HepG2 (cell line): ENCODE results near the gene MFGE8. TPM values are rescaled to one million over a fixed set of nuclear protein-coding genes. Genes with fewer than 3 reads are reported as not detected.

Experiments
- DPF2 ChIP-seq: sonication (generic); formaldehyde crosslinking; IDR thresholded peaks from 2 replicates; pipeline ENCODE4 v1.4.0; 2020; ENCODE audit warnings: mild to moderate bottlenecking, low read depth, missing genetic modification reagents, borderline replicate concordance
- EEA1 ChIP-seq: sonication (generic); formaldehyde crosslinking; IDR thresholded peaks from 2 replicates; pipeline ENCODE4 v1.5.1; 2020; ENCODE audit warnings: mild to moderate bottlenecking, missing genetic modification reagents, borderline replicate concordance
- HMGA1 ChIP-seq: sonication (generic); formaldehyde crosslinking; conservative IDR thresholded peaks from 2 replicates; pipeline ENCODE4 v1.4.0; 2020; ENCODE audit warnings: missing genetic modification reagents
- KDM1A ChIP-seq: IDR thresholded peaks from 2 replicates; pipeline ENCODE4 v1.6.1; 2016; ENCODE audit warnings: missing compliant biosample characterization
- RAD21 ChIP-seq: fragments of 450-650 bp; formaldehyde crosslinking; IDR thresholded peaks from 2 replicates; pipeline ENCODE4 v1.5.0; 2020; ENCODE audit warnings: mild to moderate bottlenecking
- ZBTB20 ChIP-seq: sonication (generic); formaldehyde crosslinking; IDR thresholded peaks from 2 replicates; pipeline ENCODE4 v1.8.1; 2023; ENCODE audit warnings: missing genetic modification reagents, low read depth, mild to moderate bottlenecking, borderline replicate concordance
- ZNF180 ChIP-seq: sonication (generic); formaldehyde crosslinking; IDR thresholded peaks from 2 replicates; pipeline ENCODE4 v1.4.0; 2020; ENCODE audit warnings: low read depth, missing genetic modification reagents, borderline replicate concordance
- ZNF350 ChIP-seq: sonication (generic); formaldehyde crosslinking; IDR thresholded peaks from 2 replicates; pipeline ENCODE4 v1.4.0; 2020; ENCODE audit warnings: mild to moderate bottlenecking, low read depth, missing genetic modification reagents, borderline replicate concordance
- polyA plus RNA-seq, 8 experiments: library from polyadenylated mRNA; depleted of rRNA in 3 of 8; stranded (reverse) in 7 of 8; unstranded in 1 of 8; fragments of >200 nt; fragmentation: Illumina TruSeq in 4 of 8; extraction: Trizol in 4 of 8; gene quantifications; 2 replicates each; pipeline versions ENCODE4 v1.2.1 to v1.2.3, GENCODE V29; 2011 to 2016; ENCODE audit warnings: low read depth in 4 of 8, missing spikeins in 1 of 8, mixed read lengths in 1 of 8; ENCODE audit not compliant: insufficient read depth in 1 of 8
- total RNA-seq, 5 experiments: library from RNA; depleted of rRNA; stranded (reverse); fragments of >200 nt; fragmentation: Illumina TruSeq; extraction: Trizol; gene quantifications; 2 replicates each; pipeline ENCODE4 v1.2.3, GENCODE V29; 2016; ENCODE audit warnings: low read depth in 1 of 5
- TF ChIP-seq, protein P1 (sequence below): IDR thresholded peaks from 2 replicates; pipeline ENCODE4 v1.6.1; 2016; ENCODE audit warnings: low read depth, missing genetic modification reagents, missing compliant biosample characterization
- TF ChIP-seq, protein P2 (sequence below), 2 experiments: sonication (generic) in 1 of 2; formaldehyde crosslinking in 1 of 2; IDR thresholded peaks; 2 replicates each; pipeline versions ENCODE4 v1.4.0 to v1.6.1; 2018 to 2020; ENCODE audit warnings: missing genetic modification reagents in 2 of 2, borderline replicate concordance in 1 of 2, low read depth in 1 of 2, mild to moderate bottlenecking in 1 of 2, missing biosample characterization in 1 of 2
- TF ChIP-seq, protein P3 (sequence below): sonication (generic); formaldehyde crosslinking; IDR thresholded peaks from 2 replicates; pipeline ENCODE4 v1.4.0; 2020; ENCODE audit warnings: missing genetic modification reagents
- TF ChIP-seq, protein P4 (sequence below): sonication (generic); formaldehyde crosslinking; IDR thresholded peaks from 2 replicates; pipeline ENCODE4 v1.5.0; 2020; ENCODE audit warnings: missing genetic modification reagents
- TF ChIP-seq, protein P5 (sequence below): sonication (generic); formaldehyde crosslinking; IDR thresholded peaks from 2 replicates; pipeline ENCODE4 v1.9.0; 2021; ENCODE audit warnings: missing genetic modification reagents, borderline replicate concordance

The MFGE8 gene
- total and polyA plus RNA-seq, 2 of the 13 experiments (the other 11 are each of a cell fraction or from before 2014, with no cell fraction given) = 3.4 to 22.1 TPM

DNA sequence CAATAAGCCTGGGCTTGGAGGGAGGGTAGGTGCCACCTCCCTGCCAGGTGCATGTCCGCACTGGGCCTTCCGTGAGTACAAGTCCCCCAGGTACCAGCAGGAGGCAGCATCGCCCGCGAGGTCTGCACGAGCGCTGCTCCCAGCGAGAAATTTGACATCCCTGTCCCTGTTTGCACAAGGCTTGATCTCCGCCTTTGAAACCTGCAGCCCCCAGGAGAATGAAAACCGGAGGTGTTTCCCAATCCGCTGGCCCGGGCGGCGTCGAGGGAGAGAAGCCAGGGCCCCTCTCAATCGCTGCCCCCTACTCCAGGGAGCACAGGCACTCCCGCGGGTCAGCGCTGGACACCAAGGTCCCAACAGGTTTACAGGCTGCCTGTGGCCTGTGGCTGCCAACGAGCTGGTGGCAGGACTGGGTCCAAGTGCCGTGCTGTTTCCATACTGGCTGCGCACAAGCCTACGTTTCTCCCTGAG lies 18.8 kb downstream of the MFGE8 start (continued):
- TF ChIP-seq, protein P1, sequence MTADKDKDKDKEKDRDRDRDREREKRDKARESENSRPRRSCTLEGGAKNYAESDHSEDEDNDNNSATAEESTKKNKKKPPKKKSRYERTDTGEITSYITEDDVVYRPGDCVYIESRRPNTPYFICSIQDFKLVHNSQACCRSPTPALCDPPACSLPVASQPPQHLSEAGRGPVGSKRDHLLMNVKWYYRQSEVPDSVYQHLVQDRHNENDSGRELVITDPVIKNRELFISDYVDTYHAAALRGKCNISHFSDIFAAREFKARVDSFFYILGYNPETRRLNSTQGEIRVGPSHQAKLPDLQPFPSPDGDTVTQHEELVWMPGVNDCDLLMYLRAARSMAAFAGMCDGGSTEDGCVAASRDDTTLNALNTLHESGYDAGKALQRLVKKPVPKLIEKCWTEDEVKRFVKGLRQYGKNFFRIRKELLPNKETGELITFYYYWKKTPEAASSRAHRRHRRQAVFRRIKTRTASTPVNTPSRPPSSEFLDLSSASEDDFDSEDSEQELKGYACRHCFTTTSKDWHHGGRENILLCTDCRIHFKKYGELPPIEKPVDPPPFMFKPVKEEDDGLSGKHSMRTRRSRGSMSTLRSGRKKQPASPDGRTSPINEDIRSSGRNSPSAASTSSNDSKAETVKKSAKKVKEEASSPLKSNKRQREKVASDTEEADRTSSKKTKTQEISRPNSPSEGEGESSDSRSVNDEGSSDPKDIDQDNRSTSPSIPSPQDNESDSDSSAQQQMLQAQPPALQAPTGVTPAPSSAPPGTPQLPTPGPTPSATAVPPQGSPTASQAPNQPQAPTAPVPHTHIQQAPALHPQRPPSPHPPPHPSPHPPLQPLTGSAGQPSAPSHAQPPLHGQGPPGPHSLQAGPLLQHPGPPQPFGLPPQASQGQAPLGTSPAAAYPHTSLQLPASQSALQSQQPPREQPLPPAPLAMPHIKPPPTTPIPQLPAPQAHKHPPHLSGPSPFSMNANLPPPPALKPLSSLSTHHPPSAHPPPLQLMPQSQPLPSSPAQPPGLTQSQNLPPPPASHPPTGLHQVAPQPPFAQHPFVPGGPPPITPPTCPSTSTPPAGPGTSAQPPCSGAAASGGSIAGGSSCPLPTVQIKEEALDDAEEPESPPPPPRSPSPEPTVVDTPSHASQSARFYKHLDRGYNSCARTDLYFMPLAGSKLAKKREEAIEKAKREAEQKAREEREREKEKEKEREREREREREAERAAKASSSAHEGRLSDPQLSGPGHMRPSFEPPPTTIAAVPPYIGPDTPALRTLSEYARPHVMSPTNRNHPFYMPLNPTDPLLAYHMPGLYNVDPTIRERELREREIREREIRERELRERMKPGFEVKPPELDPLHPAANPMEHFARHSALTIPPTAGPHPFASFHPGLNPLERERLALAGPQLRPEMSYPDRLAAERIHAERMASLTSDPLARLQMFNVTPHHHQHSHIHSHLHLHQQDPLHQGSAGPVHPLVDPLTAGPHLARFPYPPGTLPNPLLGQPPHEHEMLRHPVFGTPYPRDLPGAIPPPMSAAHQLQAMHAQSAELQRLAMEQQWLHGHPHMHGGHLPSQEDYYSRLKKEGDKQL (CRISPR knock-in tag) = no peak
- TF ChIP-seq EEA1 (CRISPR knock-in tag) (no peak), ZBTB20 (CRISPR knock-in tag) (no peak), HMGA1 (CRISPR knock-in tag) (no peak), ZNF180 (CRISPR knock-in tag) (no peak), RAD21 (CRISPR knock-in tag) (peak; percentile 50), KDM1A (CRISPR knock-in tag) (no peak), ZNF350 (CRISPR knock-in tag) (no peak), DPF2 (CRISPR knock-in tag) (no peak)
- TF ChIP-seq, protein P2, sequence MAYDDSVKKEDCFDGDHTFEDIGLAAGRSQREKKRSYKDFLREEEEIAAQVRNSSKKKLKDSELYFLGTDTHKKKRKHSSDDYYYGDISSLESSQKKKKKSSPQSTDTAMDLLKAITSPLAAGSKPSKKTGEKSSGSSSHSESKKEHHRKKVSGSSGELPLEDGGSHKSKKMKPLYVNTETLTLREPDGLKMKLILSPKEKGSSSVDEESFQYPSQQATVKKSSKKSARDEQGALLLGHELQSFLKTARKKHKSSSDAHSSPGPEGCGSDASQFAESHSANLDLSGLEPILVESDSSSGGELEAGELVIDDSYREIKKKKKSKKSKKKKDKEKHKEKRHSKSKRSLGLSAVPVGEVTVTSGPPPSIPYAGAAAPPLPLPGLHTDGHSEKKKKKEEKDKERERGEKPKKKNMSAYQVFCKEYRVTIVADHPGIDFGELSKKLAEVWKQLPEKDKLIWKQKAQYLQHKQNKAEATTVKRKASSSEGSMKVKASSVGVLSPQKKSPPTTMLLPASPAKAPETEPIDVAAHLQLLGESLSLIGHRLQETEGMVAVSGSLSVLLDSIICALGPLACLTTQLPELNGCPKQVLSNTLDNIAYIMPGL (CRISPR knock-in tag; IDR thresholded peaks at IDR 0.05; ENCODE audit: borderline replicate concordance in 1 of 2, low read depth in 1 of 2) = peak in 1 of 2 experiments; percentile 57; a peak in 1 of 4 replicates
- TF ChIP-seq, protein P3, sequence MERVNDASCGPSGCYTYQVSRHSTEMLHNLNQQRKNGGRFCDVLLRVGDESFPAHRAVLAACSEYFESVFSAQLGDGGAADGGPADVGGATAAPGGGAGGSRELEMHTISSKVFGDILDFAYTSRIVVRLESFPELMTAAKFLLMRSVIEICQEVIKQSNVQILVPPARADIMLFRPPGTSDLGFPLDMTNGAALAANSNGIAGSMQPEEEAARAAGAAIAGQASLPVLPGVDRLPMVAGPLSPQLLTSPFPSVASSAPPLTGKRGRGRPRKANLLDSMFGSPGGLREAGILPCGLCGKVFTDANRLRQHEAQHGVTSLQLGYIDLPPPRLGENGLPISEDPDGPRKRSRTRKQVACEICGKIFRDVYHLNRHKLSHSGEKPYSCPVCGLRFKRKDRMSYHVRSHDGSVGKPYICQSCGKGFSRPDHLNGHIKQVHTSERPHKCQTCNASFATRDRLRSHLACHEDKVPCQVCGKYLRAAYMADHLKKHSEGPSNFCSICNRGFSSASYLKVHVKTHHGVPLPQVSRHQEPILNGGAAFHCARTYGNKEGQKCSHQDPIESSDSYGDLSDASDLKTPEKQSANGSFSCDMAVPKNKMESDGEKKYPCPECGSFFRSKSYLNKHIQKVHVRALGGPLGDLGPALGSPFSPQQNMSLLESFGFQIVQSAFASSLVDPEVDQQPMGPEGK (CRISPR knock-in tag) = peak; percentile 37
- TF ChIP-seq, protein P4, sequence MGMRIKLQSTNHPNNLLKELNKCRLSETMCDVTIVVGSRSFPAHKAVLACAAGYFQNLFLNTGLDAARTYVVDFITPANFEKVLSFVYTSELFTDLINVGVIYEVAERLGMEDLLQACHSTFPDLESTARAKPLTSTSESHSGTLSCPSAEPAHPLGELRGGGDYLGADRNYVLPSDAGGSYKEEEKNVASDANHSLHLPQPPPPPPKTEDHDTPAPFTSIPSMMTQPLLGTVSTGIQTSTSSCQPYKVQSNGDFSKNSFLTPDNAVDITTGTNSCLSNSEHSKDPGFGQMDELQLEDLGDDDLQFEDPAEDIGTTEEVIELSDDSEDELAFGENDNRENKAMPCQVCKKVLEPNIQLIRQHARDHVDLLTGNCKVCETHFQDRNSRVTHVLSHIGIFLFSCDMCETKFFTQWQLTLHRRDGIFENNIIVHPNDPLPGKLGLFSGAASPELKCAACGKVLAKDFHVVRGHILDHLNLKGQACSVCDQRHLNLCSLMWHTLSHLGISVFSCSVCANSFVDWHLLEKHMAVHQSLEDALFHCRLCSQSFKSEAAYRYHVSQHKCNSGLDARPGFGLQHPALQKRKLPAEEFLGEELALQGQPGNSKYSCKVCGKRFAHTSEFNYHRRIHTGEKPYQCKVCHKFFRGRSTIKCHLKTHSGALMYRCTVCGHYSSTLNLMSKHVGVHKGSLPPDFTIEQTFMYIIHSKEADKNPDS (CRISPR knock-in tag) = no peak
- TF ChIP-seq, protein P5, sequence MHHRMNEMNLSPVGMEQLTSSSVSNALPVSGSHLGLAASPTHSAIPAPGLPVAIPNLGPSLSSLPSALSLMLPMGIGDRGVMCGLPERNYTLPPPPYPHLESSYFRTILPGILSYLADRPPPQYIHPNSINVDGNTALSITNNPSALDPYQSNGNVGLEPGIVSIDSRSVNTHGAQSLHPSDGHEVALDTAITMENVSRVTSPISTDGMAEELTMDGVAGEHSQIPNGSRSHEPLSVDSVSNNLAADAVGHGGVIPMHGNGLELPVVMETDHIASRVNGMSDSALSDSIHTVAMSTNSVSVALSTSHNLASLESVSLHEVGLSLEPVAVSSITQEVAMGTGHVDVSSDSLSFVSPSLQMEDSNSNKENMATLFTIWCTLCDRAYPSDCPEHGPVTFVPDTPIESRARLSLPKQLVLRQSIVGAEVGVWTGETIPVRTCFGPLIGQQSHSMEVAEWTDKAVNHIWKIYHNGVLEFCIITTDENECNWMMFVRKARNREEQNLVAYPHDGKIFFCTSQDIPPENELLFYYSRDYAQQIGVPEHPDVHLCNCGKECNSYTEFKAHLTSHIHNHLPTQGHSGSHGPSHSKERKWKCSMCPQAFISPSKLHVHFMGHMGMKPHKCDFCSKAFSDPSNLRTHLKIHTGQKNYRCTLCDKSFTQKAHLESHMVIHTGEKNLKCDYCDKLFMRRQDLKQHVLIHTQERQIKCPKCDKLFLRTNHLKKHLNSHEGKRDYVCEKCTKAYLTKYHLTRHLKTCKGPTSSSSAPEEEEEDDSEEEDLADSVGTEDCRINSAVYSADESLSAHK (CRISPR knock-in tag) = no peak
